ENCODE data around the gene FANCC. TPM values are rescaled to one million over a fixed set of nuclear protein-coding genes. Genes with fewer than 3 reads are reported as not detected.

FANCC gene
- total and polyA plus RNA-seq, 2 of the 13 experiments (the other 11 are each of a cell fraction or from before 2014, with no cell fraction given) = 7.4 to 8.6 TPM

DNA sequence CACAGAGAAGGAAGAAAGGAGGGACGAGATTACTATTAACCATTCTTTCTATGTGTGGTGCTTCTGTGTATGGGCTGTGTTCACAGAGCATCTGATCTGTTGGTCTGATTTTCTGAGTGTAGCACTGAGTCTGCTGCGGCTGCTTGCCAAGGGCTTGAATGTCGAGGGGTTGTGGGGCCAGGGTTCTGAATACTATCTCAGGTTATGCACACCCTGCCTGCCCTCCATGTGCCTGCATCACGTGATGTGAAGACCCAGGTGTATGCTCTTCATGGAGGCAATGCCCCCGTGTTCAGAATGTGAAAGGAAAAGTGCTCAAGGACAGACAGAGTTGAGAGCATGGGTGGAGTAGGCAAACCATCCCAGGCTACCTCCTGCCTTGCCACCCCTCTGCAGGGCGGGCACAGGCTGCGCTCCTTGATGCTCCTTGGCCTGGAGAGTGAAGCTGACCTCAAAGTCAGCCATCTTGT, 254.9 kb downstream of the FANCC start:
- Histone ChIP-seq H3K9ac (ENCODE audit: insufficient read depth, low read depth, low read length) (no peak overlapping the region), H3K4me2 (ENCODE audit: low read depth, low read length) (no peak overlapping the region), H3K27me3 (ENCODE audit: control insufficient read depth in 1 of 2, insufficient read depth in 2 of 2, low read length in 2 of 2) (no peaks in the 10 kb centered on the region), H3K4me3 (replicated peaks in 1 of 3; ENCODE audit: insufficient read depth in 1 of 3, low read depth in 2 of 3, low read length in 3 of 3) (no peak overlapping the region), H2AFZ (ENCODE audit: low read length) (no peak overlapping the region), H3K4me1 (ENCODE audit: insufficient read depth, low read length) (peaks cover 89% of the 10 kb centered on the region), H3K79me2 (ENCODE audit: insufficient read depth, low read length) (peaks cover 88% of the 10 kb centered on the region), H4K20me1 (ENCODE audit: insufficient read depth, low read length) (peaks cover 14% of the 10 kb centered on the region), H3K27ac (ENCODE audit: extremely low read length, insufficient read depth, low read length) (peak overlapping the region; percentile 77), H3K9me3 (ENCODE audit: low read length) (no peaks in the 10 kb centered on the region), H3K36me3 (replicated peaks in 1 of 2; ENCODE audit: control insufficient read depth in 1 of 2, insufficient read depth in 2 of 2, low read length in 2 of 2) (peaks cover 26 to 72% of the 10 kb centered on the region in 2 experiments)
- ATAC-seq = no peak
- TF ChIP-seq KDM2A (CRISPR knock-in tag; IDR thresholded peaks at IDR 0.05; ENCODE audit: borderline replicate concordance, low read depth) (no peak), RBM22 (optimal IDR thresholded peaks at IDR 0.05; ENCODE audit: low read length) (peak; percentile 73), ZNF891 (CRISPR knock-in tag; IDR thresholded peaks at IDR 0.05) (0 out of 2 replicates have a peak, but pooled peaks have one; percentile 35), ZNF558 (CRISPR knock-in tag; IDR thresholded peaks at IDR 0.05; ENCODE audit: borderline replicate concordance) (no peak), YY1 (IDR thresholded peaks at IDR 0.05; ENCODE audit: insufficient read depth, insufficient replicate concordance, low read depth, low read length) (peak; percentile 43), SRSF1 (optimal IDR thresholded peaks at IDR 0.05; ENCODE audit: low read depth, low read length) (no peak), AGO2 (optimal IDR thresholded peaks at IDR 0.05; ENCODE audit: low read depth, low read length) (peak; percentile 69), GABPB1 (CRISPR knock-in tag; IDR thresholded peaks at IDR 0.05) (0 out of 2 replicates have a peak, but pooled peaks have one; percentile 15)
- TF ChIP-seq, protein P1, sequence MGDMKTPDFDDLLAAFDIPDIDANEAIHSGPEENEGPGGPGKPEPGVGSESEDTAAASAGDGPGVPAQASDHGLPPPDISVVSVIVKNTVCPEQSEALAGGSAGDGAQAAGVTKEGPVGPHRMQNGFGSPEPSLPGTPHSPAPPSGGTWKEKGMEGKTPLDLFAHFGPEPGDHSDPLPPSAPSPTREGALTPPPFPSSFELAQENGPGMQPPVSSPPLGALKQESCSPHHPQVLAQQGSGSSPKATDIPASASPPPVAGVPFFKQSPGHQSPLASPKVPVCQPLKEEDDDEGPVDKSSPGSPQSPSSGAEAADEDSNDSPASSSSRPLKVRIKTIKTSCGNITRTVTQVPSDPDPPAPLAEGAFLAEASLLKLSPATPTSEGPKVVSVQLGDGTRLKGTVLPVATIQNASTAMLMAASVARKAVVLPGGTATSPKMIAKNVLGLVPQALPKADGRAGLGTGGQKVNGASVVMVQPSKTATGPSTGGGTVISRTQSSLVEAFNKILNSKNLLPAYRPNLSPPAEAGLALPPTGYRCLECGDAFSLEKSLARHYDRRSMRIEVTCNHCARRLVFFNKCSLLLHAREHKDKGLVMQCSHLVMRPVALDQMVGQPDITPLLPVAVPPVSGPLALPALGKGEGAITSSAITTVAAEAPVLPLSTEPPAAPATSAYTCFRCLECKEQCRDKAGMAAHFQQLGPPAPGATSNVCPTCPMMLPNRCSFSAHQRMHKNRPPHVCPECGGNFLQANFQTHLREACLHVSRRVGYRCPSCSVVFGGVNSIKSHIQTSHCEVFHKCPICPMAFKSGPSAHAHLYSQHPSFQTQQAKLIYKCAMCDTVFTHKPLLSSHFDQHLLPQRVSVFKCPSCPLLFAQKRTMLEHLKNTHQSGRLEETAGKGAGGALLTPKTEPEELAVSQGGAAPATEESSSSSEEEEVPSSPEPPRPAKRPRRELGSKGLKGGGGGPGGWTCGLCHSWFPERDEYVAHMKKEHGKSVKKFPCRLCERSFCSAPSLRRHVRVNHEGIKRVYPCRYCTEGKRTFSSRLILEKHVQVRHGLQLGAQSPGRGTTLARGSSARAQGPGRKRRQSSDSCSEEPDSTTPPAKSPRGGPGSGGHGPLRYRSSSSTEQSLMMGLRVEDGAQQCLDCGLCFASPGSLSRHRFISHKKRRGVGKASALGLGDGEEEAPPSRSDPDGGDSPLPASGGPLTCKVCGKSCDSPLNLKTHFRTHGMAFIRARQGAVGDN (CRISPR knock-in tag; IDR thresholded peaks at IDR 0.05) = peak; percentile 33; the same call in 1 of the 2 replicates
- POLR2A ChIA-PET = interaction anchor here (0.9 to 3.4 kb wide), 3 partner anchors 9 to 31 kb away, joined by 3 to 21 read pairs (median 12); no protein-coding TSS in a partner anchor
- WGBS (ENCODE audit: low lambda C conversion rate) = 92% methylated on average over 6 of the region's 7 CpGs
- in situ Hi-C loops (cut with HindIII; ENCODE audit: extremely low pct_ligation_motif_present, low pct_unique_long_range_greater_than_20kb) = no loop called here
- DNase-seq (ENCODE audit: low spot score) = no peak
- intact Hi-C loops (cut with micrococcal nuclease; ENCODE audit: unreplicated experiment) = loop anchor here (5.0 kb wide), 1 partner anchor 55 kb away; no protein-coding TSS in a partner anchor
- CTCF ChIA-PET (ENCODE audit: low intra/inter-chr PET ratio, low total read pairs) = no interaction called here
- BruUV-seq (replicated peaks) = no TSS peak
- FAIRE-seq = no peak
